ENCODE results near the gene ITGAD. TPM values are rescaled to one million over a fixed set of nuclear protein-coding genes. Genes with fewer than 3 reads are reported as not detected.

ITGAD gene
- total RNA-seq, 1 donor from 2014 or later, result not detected

DNA sequence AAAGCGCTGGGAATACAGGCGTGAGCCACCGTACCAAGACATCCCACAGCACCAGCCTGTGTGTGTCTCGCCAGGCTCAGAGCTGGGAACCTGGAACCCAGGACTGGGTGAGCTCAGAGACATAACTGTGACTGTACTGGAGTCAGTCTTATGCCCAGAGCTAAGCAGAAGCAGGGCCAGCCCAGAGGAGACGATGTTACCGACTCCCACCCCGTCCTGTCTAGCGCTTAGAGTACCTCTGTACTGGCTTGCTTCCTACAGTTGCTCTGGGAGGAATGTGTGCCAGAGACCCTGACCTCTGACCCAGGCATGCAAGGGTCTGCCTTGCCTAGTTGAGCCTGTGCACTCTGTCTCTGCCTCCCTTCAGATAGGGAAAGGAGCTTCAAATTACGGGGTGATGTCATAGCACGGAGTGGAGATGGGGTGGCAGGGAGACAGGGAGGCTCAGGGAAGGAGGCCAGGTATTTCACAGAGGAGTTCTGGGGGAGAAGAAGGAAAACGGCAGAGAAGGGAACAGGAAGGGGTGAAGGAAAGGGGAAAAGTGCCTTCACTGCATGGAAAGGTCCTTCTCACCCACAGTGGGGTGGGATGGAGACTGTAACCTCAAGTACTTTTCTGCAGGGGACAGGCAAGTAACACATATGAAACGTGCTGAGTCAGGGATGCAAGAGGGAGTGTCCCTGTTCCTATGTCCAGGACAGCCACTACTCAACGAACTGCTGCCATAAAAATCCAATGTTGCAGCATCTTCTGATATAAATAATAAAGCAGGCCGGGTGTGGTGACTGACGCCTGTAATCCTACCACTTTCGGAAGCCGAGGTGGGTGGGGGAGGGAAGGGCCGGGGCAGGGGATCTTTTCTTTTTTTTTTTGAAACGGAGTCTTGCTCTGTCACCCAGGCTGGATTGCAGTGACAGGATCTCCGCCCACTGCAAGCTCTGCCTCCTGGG is 60.4 kb downstream of the ITGAD start:
- Mint-ChIP-seq H3K4me3 (ENCODE audit: unreplicated experiment) (peak overlapping the region; percentile 2), H3K4me1 (ENCODE audit: low read depth, unreplicated experiment) (peaks cover 41% of the 10 kb centered on the region), H3K9me3 (ENCODE audit: unreplicated experiment) (no peaks in the 10 kb centered on the region), H3K27me3 (ENCODE audit: low read depth, unreplicated experiment) (no peaks in the 10 kb centered on the region), H3K36me3 (ENCODE audit: low read depth, unreplicated experiment) (peaks cover 2% of the 10 kb centered on the region), H3K27ac (ENCODE audit: unreplicated experiment) (peak overlapping the region; percentile 81)
- H3K9ac ChIP-seq (ENCODE audit: low read length), result no peak overlapping the region
- H4K20me1 ChIP-seq (ENCODE audit: insufficient read depth, low read length), result peaks cover 52% of the 10 kb centered on the region
- peak overlapping the region; percentile 14 for H3K27ac ChIP-seq (ENCODE audit: low read depth, low read length)
- peak overlapping the region; percentile 66 for H3K4me2 ChIP-seq (ENCODE audit: low read length)
- TF ChIP-seq EZH2 (IDR thresholded peaks at IDR 0.05; ENCODE audit: insufficient read depth, low read length) (no peak), CTCF (IDR thresholded peaks at IDR 0.05; ENCODE audit: insufficient read depth, low read depth, low read length) (no peak)
- no peak overlapping the region for H3K4me3 ChIP-seq (ENCODE audit: insufficient read depth, low read depth, low read length)
- H3K4me1 ChIP-seq (ENCODE audit: insufficient read depth, low read length), result peaks cover 56% of the 10 kb centered on the region
- H3K27me3 ChIP-seq (ENCODE audit: insufficient read depth, low read length), result no peaks in the 10 kb centered on the region
- no peaks in the 10 kb centered on the region for H3K36me3 ChIP-seq (ENCODE audit: insufficient read depth, low read length)
- H2AFZ ChIP-seq (ENCODE audit: low read depth, low read length), result no peak overlapping the region
- DNase-seq (ENCODE audit: low read depth) (peak; percentile 41), FAIRE-seq (no peak)
- peaks cover 37% of the 10 kb centered on the region for H3K79me2 ChIP-seq (ENCODE audit: insufficient read depth, low read length)
- H3K9me3 ChIP-seq (ENCODE audit: insufficient read depth, low read depth, low read length), result no peaks in the 10 kb centered on the region

DNA sequence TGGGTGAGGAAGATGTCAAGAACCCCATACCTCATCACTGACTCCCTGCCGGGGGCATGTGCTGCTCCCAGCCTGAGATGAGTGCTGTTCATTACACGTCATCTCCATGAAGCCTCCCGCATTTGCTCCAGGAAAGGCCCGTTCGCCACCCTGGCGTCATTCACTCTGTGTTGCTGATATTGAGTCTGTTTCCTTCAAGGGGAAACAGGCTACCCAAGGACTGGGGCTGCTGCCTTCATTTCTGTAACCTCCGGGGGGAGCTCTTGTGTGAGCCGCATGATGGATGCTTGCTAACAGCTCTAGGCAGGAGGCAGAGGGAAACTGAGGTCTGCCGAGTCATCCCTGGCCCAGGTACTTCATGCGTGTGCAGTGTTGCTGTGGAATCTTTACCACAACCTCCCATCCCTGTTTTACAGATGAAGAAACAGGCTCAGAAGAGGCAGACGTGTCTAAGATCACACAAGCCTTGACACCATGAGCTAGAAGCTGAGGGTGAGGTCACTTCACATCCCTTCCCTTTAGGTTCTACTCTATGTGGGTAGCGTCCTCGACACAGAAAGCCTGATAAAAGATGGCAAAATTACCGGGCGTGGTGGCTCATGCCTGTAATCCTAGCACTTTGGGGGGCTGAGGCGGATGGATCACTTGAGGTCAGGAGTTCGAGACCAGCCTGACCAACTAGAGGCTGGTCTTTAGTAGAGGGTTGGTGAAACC is 62.6 kb downstream of the ITGAD start:
- no peak overlapping the region for H3K9ac ChIP-seq (ENCODE audit: low read length)
- peak overlapping the region; percentile 44 for H3K4me2 ChIP-seq (ENCODE audit: low read length)
- H3K9me3 Mint-ChIP-seq (ENCODE audit: unreplicated experiment), result no peaks in the 10 kb centered on the region
- H3K4me1 Mint-ChIP-seq (ENCODE audit: low read depth, unreplicated experiment), result peaks cover 41% of the 10 kb centered on the region
- no peak for DNase-seq (ENCODE audit: low read depth)
- TF ChIP-seq EZH2 (IDR thresholded peaks at IDR 0.05; ENCODE audit: insufficient read depth, low read length) (no peak), CTCF (IDR thresholded peaks at IDR 0.05; ENCODE audit: insufficient read depth, low read depth, low read length) (peak; percentile 15)
- peaks cover 2% of the 10 kb centered on the region for H3K36me3 Mint-ChIP-seq (ENCODE audit: low read depth, unreplicated experiment)
- peaks cover 48% of the 10 kb centered on the region for H3K79me2 ChIP-seq (ENCODE audit: insufficient read depth, low read length)
- peak overlapping the region; percentile 50 for H3K4me3 Mint-ChIP-seq (ENCODE audit: unreplicated experiment)
- H3K27me3 Mint-ChIP-seq (ENCODE audit: low read depth, unreplicated experiment), result no peaks in the 10 kb centered on the region
- H3K36me3 ChIP-seq (ENCODE audit: insufficient read depth, low read length), result no peaks in the 10 kb centered on the region
- no peak for FAIRE-seq
- no peaks in the 10 kb centered on the region for H3K27me3 ChIP-seq (ENCODE audit: insufficient read depth, low read length)
- no peak overlapping the region for H3K27ac ChIP-seq (ENCODE audit: low read depth, low read length)
- H3K4me1 ChIP-seq (ENCODE audit: insufficient read depth, low read length), result peaks cover 63% of the 10 kb centered on the region
- no peak overlapping the region for H2AFZ ChIP-seq (ENCODE audit: low read depth, low read length)
- H3K27ac Mint-ChIP-seq (ENCODE audit: unreplicated experiment), result peak overlapping the region; percentile 62
- peaks cover 51% of the 10 kb centered on the region for H4K20me1 ChIP-seq (ENCODE audit: insufficient read depth, low read length)
- no peak overlapping the region for H3K4me3 ChIP-seq (ENCODE audit: insufficient read depth, low read depth, low read length)
- no peaks in the 10 kb centered on the region for H3K9me3 ChIP-seq (ENCODE audit: insufficient read depth, low read depth, low read length)

All from astrocyte (in vitro differentiated cells and primary cell).